ENCODE data around the gene ZP1. TPM values are rescaled to one million over a fixed set of nuclear protein-coding genes. Genes with fewer than 3 reads are reported as not detected.

Gene ZP1
- total and polyA plus RNA-seq, 2 of the 8 experiments (the other 6 are each of a cell fraction or from before 2014, with no cell fraction given) = not detected

GRCh38 chr11:60871378-60872061 lies 4.2 kb downstream of the ZP1 start:
- no peaks in the 10 kb centered on the region for H3K79me2 ChIP-seq (ENCODE audit: control insufficient read depth in 1 of 2, insufficient read depth in 2 of 2, low read length in 2 of 2)
- H2BK20ac ChIP-seq (ENCODE audit: low read length) = no peak overlapping the region
- H2BK120ac ChIP-seq (replicated peaks; ENCODE audit: low read depth, low read length) = no peak overlapping the region
- H3K14ac ChIP-seq (ENCODE audit: insufficient read length) = no peak overlapping the region
- H3K4me1 ChIP-seq (replicated peaks in 1 of 4; ENCODE audit: control insufficient read depth in 3 of 4, insufficient read depth in 4 of 4, low read length in 3 of 4) = peaks cover 0 to 4% (median 0%) of the 10 kb centered on the region in 4 experiments; a peak in 4 of 7 replicates
- H3K27me3 ChIP-seq (replicated peaks in 1 of 4; ENCODE audit: control insufficient read depth in 3 of 4, extremely low read depth in 1 of 4, insufficient read depth in 3 of 4, low read length in 3 of 4) = no peaks in the 10 kb centered on the region
- H4K20me1 ChIP-seq (replicated peaks in 1 of 2; ENCODE audit: control insufficient read depth in 1 of 2, insufficient read depth in 2 of 2, low read length in 2 of 2) = no peaks in the 10 kb centered on the region
- H3K4me2 ChIP-seq (ENCODE audit: insufficient read depth in 1 of 2, low read depth in 2 of 2, low read length in 2 of 2) = no peak overlapping the region
- H3K79me1 ChIP-seq (ENCODE audit: low read depth, low read length) = no peaks in the 10 kb centered on the region
- H2BK12ac ChIP-seq (ENCODE audit: low read depth, low read length) = no peak overlapping the region
- CTCF ChIA-PET (ENCODE audit: partially characterized antibody) = interaction anchor here (0.6 to 9.5 kb wide), 12 partner anchors 11 to 160 kb away, joined by 3 to 52 read pairs (median 6); partner anchors contain the start of gene PTGDR2
- H4K8ac ChIP-seq (ENCODE audit: extremely low read depth, insufficient read depth, low read length) = no peak overlapping the region
- H3K23ac ChIP-seq (ENCODE audit: insufficient read length) = no peak overlapping the region
- WGBS, 2 experiments (ENCODE audit: extremely low coverage in 1 of 2, insufficient coverage in 1 of 2, insufficient read length in 1 of 2, insufficient replicate concordance in 2 of 2, low coverage in 1 of 2, low lambda C conversion rate in 2 of 2, missing lambda C conversion rate in 1 of 2) = 89% methylated on average over 7 of the region's 7 CpGs; no CpG with 5 or more reads in 1 of the 2 experiments
- DNase-seq (ENCODE audit: low read depth in 1 of 2, low spot score in 2 of 2) (no peak), FAIRE-seq (no peak)
- H3K4me3 ChIP-seq (ENCODE audit: extremely low read depth in 1 of 4, insufficient read depth in 2 of 4, low read depth in 3 of 4, low read length in 4 of 4) = no peak overlapping the region
- H2AK5ac ChIP-seq (ENCODE audit: low read depth, low read length) = no peak overlapping the region
- no peak overlapping the region for H2BK5ac ChIP-seq (ENCODE audit: low read depth, low read length)
- no peak overlapping the region for H3K18ac ChIP-seq (ENCODE audit: extremely low read depth, low read length)
- no peak overlapping the region for H3K56ac ChIP-seq (replicated peaks; ENCODE audit: insufficient read length, low read depth, low read length)
- POLR2A ChIA-PET (ENCODE audit: partially characterized antibody) = interaction anchor here (0.8 to 1.1 kb wide), 2 partner anchors 16 to 28 kb away, joined by 3 to 5 read pairs; partner anchors contain the start of gene PTGDR2
- no peak overlapping the region for H2AFZ ChIP-seq (ENCODE audit: low read length)
- TF ChIP-seq CBX5 (IDR thresholded peaks at IDR 0.05; ENCODE audit: low read depth, low read length) (no peak), SP1 (IDR thresholded peaks at IDR 0.05; ENCODE audit: low read depth, low read length) (no peak)
- H3K27ac ChIP-seq (ENCODE audit: low read depth, low read length) = no peak overlapping the region
- H4K5ac ChIP-seq (ENCODE audit: insufficient read length, low read depth, low read length) = no peak overlapping the region
- no peak overlapping the region for H3K4ac ChIP-seq (replicated peaks; ENCODE audit: insufficient read length, low read depth, low read length)
- H3K9ac ChIP-seq (replicated peaks in 1 of 4; ENCODE audit: extremely low read depth in 1 of 4, low read depth in 3 of 4, low read length in 3 of 4) = no peak overlapping the region
- H3K36me3 ChIP-seq (ENCODE audit: control insufficient read depth in 2 of 4, insufficient read depth in 4 of 4, low read length in 3 of 4) = no peaks in the 10 kb centered on the region
- H3K23me2 ChIP-seq (ENCODE audit: low read depth, low read length) = no peaks in the 10 kb centered on the region
- no peaks in the 10 kb centered on the region for H3K9me3 ChIP-seq (ENCODE audit: insufficient read depth in 2 of 2, low read depth in 1 of 2, low read length in 1 of 2)
- no peak overlapping the region for H4K91ac ChIP-seq (replicated peaks; ENCODE audit: insufficient read length, low read length)
- H2BK15ac ChIP-seq (ENCODE audit: low read length) = no peak overlapping the region
